Kidney tubule cell (primary cell): ENCODE results near the gene NSFL1C.
"Not testable (repeated sequence)": the region's sequence is repeated elsewhere in the genome, so short reads cannot be mapped to it uniquely, and the experiment has no call there.

Experiments
- DNase-seq: peaks from one replicate; pipeline ENCODE4 v3.0.0-alpha.2; 2018; ENCODE audit warnings: low spot score

NSFL1C gene

GRCh38 chr20:1466211-1467081 lies at the start of gene NSFL1C:
TSS of gene NSFL1C (minus strand) at chr20:1466849. CDS start at chr20:1466824, 25 bp downstream.
- peak; percentile 96 for DNase-seq

GRCh38 chr20:1513801-1514200 lies 47.2 kb upstream of the NSFL1C start:
- DNase-seq = no peak

- DNase-seq = peak; percentile 57
These were observed 42.6 kb upstream of the NSFL1C start for GRCh38 chr20:1509237-1509636.

- DNase-seq = no peak
These were observed 41.9 kb upstream of the NSFL1C start for GRCh38 chr20:1508574-1508973.

GRCh38 chr20:1507276-1507675 lies 40.6 kb upstream of the NSFL1C start:
- no peak for DNase-seq

GRCh38 chr20:1505871-1506270 lies 39.2 kb upstream of the NSFL1C start:
- no peak for DNase-seq

- peak; percentile 63 for DNase-seq
These were observed 38.7 kb upstream of the NSFL1C start for GRCh38 chr20:1505361-1505760.

- DNase-seq = peak; percentile 95
These were observed 37.0 kb upstream of the NSFL1C start for GRCh38 chr20:1503564-1504227.

GRCh38 chr20:1500496-1500895 lies 33.8 kb upstream of the NSFL1C start:
- no peak for DNase-seq

- DNase-seq = peak; percentile 64
These were observed 33.1 kb upstream of the NSFL1C start for GRCh38 chr20:1499528-1500420.

- DNase-seq = not testable (repeated sequence)
These were observed 30.7 kb upstream of the NSFL1C start for GRCh38 chr20:1497371-1497770.

- no peak for DNase-seq
These were observed 30.3 kb upstream of the NSFL1C start for GRCh38 chr20:1496930-1497329.

GRCh38 chr20:1494436-1494835 lies 27.8 kb upstream of the NSFL1C start:
- DNase-seq = no peak

- DNase-seq = no peak
These were observed 26.9 kb upstream of the NSFL1C start for GRCh38 chr20:1493536-1493935.

- no peak for DNase-seq
These were observed 25.4 kb upstream of the NSFL1C start for GRCh38 chr20:1491860-1492642.

GRCh38 chr20:1491281-1491840 lies 24.7 kb upstream of the NSFL1C start, which contains the start of gene SIRPB2:
TSS of gene SIRPB2 (minus strand) at chr20:1491420. CDS start at chr20:1491359, 61 bp downstream.
- no peak for DNase-seq

GRCh38 chr20:1490643-1491195 lies 24.1 kb upstream of the NSFL1C start:
- no peak for DNase-seq

GRCh38 chr20:1489764-1490436 lies 23.3 kb upstream of the NSFL1C start:
- DNase-seq = peak; percentile 94

- no peak for DNase-seq
These were observed 22.7 kb upstream of the NSFL1C start for GRCh38 chr20:1489325-1489724.

GRCh38 chr20:1486566-1486965 lies 19.9 kb upstream of the NSFL1C start:
- DNase-seq = no peak
